ENCODE results near the gene C20orf204. TPM values are rescaled to one million over a fixed set of nuclear protein-coding genes. Genes with fewer than 3 reads are reported as not detected.

C20orf204 gene
- total and polyA plus RNA-seq, 2 of the 8 experiments (the other 6 are each of a cell fraction or from before 2014, with no cell fraction given) = 0.39 to 0.52 TPM

DNA sequence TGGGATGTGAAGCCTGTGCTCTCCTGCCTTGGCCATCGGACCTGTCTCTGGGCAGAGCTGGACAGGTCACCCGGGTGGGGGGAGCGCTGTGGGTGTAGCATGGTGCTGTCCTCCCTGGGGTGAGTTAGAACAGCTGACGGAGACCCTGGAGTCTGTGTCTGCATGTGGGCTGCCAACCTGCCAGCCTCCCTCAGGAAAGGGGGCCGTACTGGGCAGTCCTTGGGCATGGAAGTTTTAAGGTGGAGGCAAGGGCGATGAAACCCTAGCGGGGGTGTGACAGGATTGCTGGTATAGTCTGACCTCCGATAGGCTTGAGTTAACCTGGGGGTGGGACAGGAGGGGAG is 11.0 kb downstream of the C20orf204 start:
- Histone ChIP-seq H3K79me1 (ENCODE audit: low read depth, low read length) (no peaks in the 10 kb centered on the region), H3K4me2 (ENCODE audit: insufficient read depth in 1 of 2, low read depth in 2 of 2, low read length in 2 of 2) (no peak overlapping the region), H3K9ac (replicated peaks in 1 of 4; ENCODE audit: extremely low read depth in 1 of 4, low read depth in 3 of 4, low read length in 3 of 4) (no peak overlapping the region), H2BK15ac (ENCODE audit: low read length) (peak overlapping the region; percentile 16; the same call in 1 of the 2 replicates), H3K14ac (ENCODE audit: insufficient read length) (no peak overlapping the region), H2BK120ac (replicated peaks; ENCODE audit: low read depth, low read length) (no peak overlapping the region), H3K27ac (ENCODE audit: low read depth, low read length) (no peak overlapping the region), H4K5ac (ENCODE audit: insufficient read length, low read depth, low read length) (no peak overlapping the region), H2BK5ac (ENCODE audit: low read depth, low read length) (no peak overlapping the region), H3K18ac (ENCODE audit: extremely low read depth, low read length) (no peak overlapping the region), H2BK12ac (ENCODE audit: low read depth, low read length) (no peak overlapping the region), H3K56ac (replicated peaks; ENCODE audit: insufficient read length, low read depth, low read length) (no peak overlapping the region), H2AFZ (ENCODE audit: low read length) (no peak overlapping the region), H3K36me3 (ENCODE audit: control insufficient read depth in 2 of 4, insufficient read depth in 4 of 4, low read length in 3 of 4) (peaks cover 0 to 10% (median 0%) of the 10 kb centered on the region in 4 experiments; a peak in 1 of 8 replicates), H3K27me3 (replicated peaks in 1 of 4; ENCODE audit: control insufficient read depth in 3 of 4, extremely low read depth in 1 of 4, insufficient read depth in 3 of 4, low read length in 3 of 4) (peaks cover 45 to 81% (median 70%) of the 10 kb centered on the region in 4 experiments), H4K91ac (replicated peaks; ENCODE audit: insufficient read length, low read length) (no peak overlapping the region), H3K79me2 (ENCODE audit: control insufficient read depth in 1 of 2, insufficient read depth in 2 of 2, low read length in 2 of 2) (no peaks in the 10 kb centered on the region), H3K23ac (ENCODE audit: insufficient read length) (no peak overlapping the region), H4K8ac (ENCODE audit: extremely low read depth, insufficient read depth, low read length) (no peak overlapping the region), H3K9me3 (ENCODE audit: insufficient read depth in 2 of 2, low read depth in 1 of 2, low read length in 1 of 2) (no peaks in the 10 kb centered on the region), H4K20me1 (replicated peaks in 1 of 2; ENCODE audit: control insufficient read depth in 1 of 2, insufficient read depth in 2 of 2, low read length in 2 of 2) (no peaks in the 10 kb centered on the region), H3K4me1 (replicated peaks in 1 of 4; ENCODE audit: control insufficient read depth in 3 of 4, insufficient read depth in 4 of 4, low read length in 3 of 4) (peaks cover 0 to 30% (median 8%) of the 10 kb centered on the region in 4 experiments; a peak in 6 of 7 replicates), H2AK5ac (ENCODE audit: low read depth, low read length) (no peak overlapping the region), H3K23me2 (ENCODE audit: low read depth, low read length) (peaks cover 4% of the 10 kb centered on the region; the same call in 1 of the 2 replicates), H2BK20ac (ENCODE audit: low read length) (no peak overlapping the region), H3K4ac (replicated peaks; ENCODE audit: insufficient read length, low read depth, low read length) (no peak overlapping the region), H3K4me3 (ENCODE audit: extremely low read depth in 1 of 4, insufficient read depth in 2 of 4, low read depth in 3 of 4, low read length in 4 of 4) (no peak overlapping the region)
- no peak for DNase-seq (ENCODE audit: low read depth in 1 of 2, low spot score in 2 of 2)
- POLR2A ChIA-PET (ENCODE audit: partially characterized antibody) = interaction anchor here (1.5 kb wide), 1 partner anchor 9 kb away, joined by 3 read pairs; no protein-coding TSS in a partner anchor
- FAIRE-seq = no peak
- 89% methylated on average over 7 of the region's 8 CpGs; no CpG with 5 or more reads in 1 of the 2 experiments for WGBS, 2 experiments (ENCODE audit: extremely low coverage in 1 of 2, insufficient coverage in 1 of 2, insufficient read length in 1 of 2, insufficient replicate concordance in 2 of 2, low coverage in 1 of 2, low lambda C conversion rate in 2 of 2, missing lambda C conversion rate in 1 of 2)
- CTCF ChIA-PET (ENCODE audit: partially characterized antibody) = interaction anchor here (2.4 kb wide), 1 partner anchor 10 kb away, joined by 9 read pairs; no protein-coding TSS in a partner anchor
- TF ChIP-seq CHD2 (IDR thresholded peaks at IDR 0.05; ENCODE audit: low read length) = no peak
- TF ChIP-seq JUND (IDR thresholded peaks at IDR 0.05; ENCODE audit: low read length) = no peak
- TF ChIP-seq SP1 (IDR thresholded peaks at IDR 0.05; ENCODE audit: low read depth, low read length) = no peak
- TF ChIP-seq, protein P1, sequence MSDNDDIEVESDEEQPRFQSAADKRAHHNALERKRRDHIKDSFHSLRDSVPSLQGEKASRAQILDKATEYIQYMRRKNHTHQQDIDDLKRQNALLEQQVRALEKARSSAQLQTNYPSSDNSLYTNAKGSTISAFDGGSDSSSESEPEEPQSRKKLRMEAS (IDR thresholded peaks at IDR 0.05) = no peak
- TF ChIP-seq EGR1 (IDR thresholded peaks at IDR 0.05; ENCODE audit: borderline replicate concordance, low read depth, low read length) = no peak
- TF ChIP-seq, protein P2, sequence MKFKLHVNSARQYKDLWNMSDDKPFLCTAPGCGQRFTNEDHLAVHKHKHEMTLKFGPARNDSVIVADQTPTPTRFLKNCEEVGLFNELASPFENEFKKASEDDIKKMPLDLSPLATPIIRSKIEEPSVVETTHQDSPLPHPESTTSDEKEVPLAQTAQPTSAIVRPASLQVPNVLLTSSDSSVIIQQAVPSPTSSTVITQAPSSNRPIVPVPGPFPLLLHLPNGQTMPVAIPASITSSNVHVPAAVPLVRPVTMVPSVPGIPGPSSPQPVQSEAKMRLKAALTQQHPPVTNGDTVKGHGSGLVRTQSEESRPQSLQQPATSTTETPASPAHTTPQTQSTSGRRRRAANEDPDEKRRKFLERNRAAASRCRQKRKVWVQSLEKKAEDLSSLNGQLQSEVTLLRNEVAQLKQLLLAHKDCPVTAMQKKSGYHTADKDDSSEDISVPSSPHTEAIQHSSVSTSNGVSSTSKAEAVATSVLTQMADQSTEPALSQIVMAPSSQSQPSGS (IDR thresholded peaks at IDR 0.05; ENCODE audit: low read length) = no peak
- TF ChIP-seq CHD1 (IDR thresholded peaks at IDR 0.05; ENCODE audit: low read depth, low read length) = no peak
- TF ChIP-seq E2F6 (IDR thresholded peaks at IDR 0.05) = no peak
- TF ChIP-seq KDM4A (IDR thresholded peaks at IDR 0.05; ENCODE audit: low read depth, low read length, severe bottlenecking) = no peak
- TF ChIP-seq TAF7 (optimal IDR thresholded peaks at IDR 0.05; ENCODE audit: borderline replicate concordance, low read depth, low read length) = no peak
- TF ChIP-seq CEBPB (IDR thresholded peaks at IDR 0.05; ENCODE audit: low read depth, low read length) = no peak
- no peak for TF ChIP-seq FOSL1 (IDR thresholded peaks at IDR 0.05; ENCODE audit: insufficient read depth, low read depth, low read length)
